Thyroid gland (tissue), 4 donors: ENCODE measurements around the gene LRRIQ4. TPM values are rescaled to one million over a fixed set of nuclear protein-coding genes. Genes with fewer than 3 reads are reported as not detected.

ENCODE experiments used
- DNase-seq, 2 donors: peaks; one replicate each; pipeline ENCODE4 v3.0.0-alpha.2; 2019
- H3K27ac ChIP-seq, 3 donors: fragments of 200-600 bp; sonication (generic); 1 replicate in 2 of 3; 2 replicates in 1 of 3; pipeline ENCODE4 v1.5.1; 2016 to 2019; ENCODE audit warnings: mild to moderate bottlenecking in 1 of 3, moderate library complexity in 1 of 3
- H3K27me3 ChIP-seq: fragments of 200-600 bp; sonication (generic); one replicate; pipeline ENCODE4 v1.5.1; 2019
- H3K36me3 ChIP-seq, 2 donors: fragments of 200-600 bp; sonication (generic); one replicate each; pipeline ENCODE4 v1.5.1; 2016 to 2019
- H3K4me1 ChIP-seq, 2 donors: fragments of 200-600 bp; sonication (generic); one replicate each; pipeline ENCODE4 v1.5.1; 2017 to 2019
- H3K4me3 ChIP-seq, 3 donors: fragments of 200-600 bp; sonication (generic); replicated peaks in 1 of 3; 1 replicate in 2 of 3; 2 replicates in 1 of 3; pipeline ENCODE4 v1.5.1; 2016; ENCODE audit warnings: mild to moderate bottlenecking in 1 of 3
- H3K9me3 ChIP-seq: fragments of 200-600 bp; sonication (generic); one replicate; pipeline ENCODE4 v1.5.1; 2017
- CTCF ChIP-seq, 6 experiments: fragments of 200-600 bp in 3 of 6; fragments of 450-650 bp in 3 of 6; sonication (generic) in 3 of 6; IDR thresholded peaks; one replicate each; pipeline ENCODE4 v1.5.1; 2016 to 2019; ENCODE audit warnings: antibody characterized with exemption in 6 of 6, mild to moderate bottlenecking in 2 of 6, inconsistent platforms in 1 of 6, moderate library complexity in 1 of 6
- POLR2A ChIP-seq, 2 donors: fragments of 450-650 bp; IDR thresholded peaks; one replicate each; pipeline ENCODE4 v1.6.1; 2017; ENCODE audit warnings: antibody characterized with exemption in 2 of 2, mild to moderate bottlenecking in 2 of 2, moderate library complexity in 1 of 2
- WGBS, 2 donors: methylation state at CpG; one replicate each; pipeline ENCODE4 v1.1.5; 2017; 5-methylcytosine and 5-hydroxymethylcytosine counted together
- intact Hi-C: fragments of 100-400 bp; cut with DNase I; formaldehyde crosslinking; loops from one replicate; pipeline ENCODE4 v1.15.1; 2023
- total RNA-seq, 4 donors: library from RNA; depleted of rRNA; stranded (reverse); fragments of >200 nt; gene quantifications; one replicate each; pipeline ENCODE4 v1.2.3, GENCODE V29; 2016

Gene LRRIQ4
- total RNA-seq, 4 donors from 2014 or later = 0.29 TPM; not detected in 3

- peak; percentile 27 to 46 for DNase-seq
- no peak overlapping the region for H3K4me3 ChIP-seq
- intact Hi-C loops = no loop called here
- TF ChIP-seq CTCF (IDR thresholded peaks at IDR 0.05) (no peak), POLR2A (IDR thresholded peaks at IDR 0.05) (no peak)
- H3K27me3 ChIP-seq = no peaks in the 10 kb centered on the region
- no peaks in the 10 kb centered on the region for H3K9me3 ChIP-seq
- no peak overlapping the region for H3K27ac ChIP-seq
- no peaks in the 10 kb centered on the region for H3K4me1 ChIP-seq
- WGBS, 2 donors = 39 to 43% methylated on average over 4 of the region's 4 CpGs
- no peaks in the 10 kb centered on the region for H3K36me3 ChIP-seq
These were observed 28.5 kb downstream of the LRRIQ4 start for GRCh38 chr3:169841171-169841570.

- no peak overlapping the region for H3K4me3 ChIP-seq
- TF ChIP-seq POLR2A (IDR thresholded peaks at IDR 0.05) (no peak), CTCF (IDR thresholded peaks at IDR 0.05) (no peak)
- no peaks in the 10 kb centered on the region for H3K4me1 ChIP-seq
- no peaks in the 10 kb centered on the region for H3K36me3 ChIP-seq
- H3K27ac ChIP-seq = no peak overlapping the region
- intact Hi-C loops = no loop called here
- WGBS, 2 donors = 63 to 71% methylated on average over 3 of the region's 3 CpGs
- DNase-seq = no peak
- H3K27me3 ChIP-seq = no peaks in the 10 kb centered on the region
- H3K9me3 ChIP-seq = no peaks in the 10 kb centered on the region
These were observed 30.3 kb downstream of the LRRIQ4 start for GRCh38 chr3:169842960-169843359.

- WGBS, 2 donors = 90 to 95% methylated on average over 11 of the region's 11 CpGs
- H3K9me3 ChIP-seq = no peaks in the 10 kb centered on the region
- no peaks in the 10 kb centered on the region for H3K36me3 ChIP-seq
- no peaks in the 10 kb centered on the region for H3K27me3 ChIP-seq
- no peak overlapping the region for H3K4me3 ChIP-seq
- no peak for DNase-seq
- no peak for TF ChIP-seq POLR2A (IDR thresholded peaks at IDR 0.05)
- no peak for TF ChIP-seq CTCF (IDR thresholded peaks at IDR 0.05)
- intact Hi-C loops = no loop called here
- no peak overlapping the region for H3K27ac ChIP-seq
- no peaks in the 10 kb centered on the region for H3K4me1 ChIP-seq
These were observed 34.0 kb downstream of the LRRIQ4 start for GRCh38 chr3:169846458-169847193.

- H3K27ac ChIP-seq = no peak overlapping the region
- no peaks in the 10 kb centered on the region for H3K4me1 ChIP-seq
- no peaks in the 10 kb centered on the region for H3K36me3 ChIP-seq
- intact Hi-C loops = no loop called here
- TF ChIP-seq CTCF (IDR thresholded peaks at IDR 0.05) (no peak), POLR2A (IDR thresholded peaks at IDR 0.05) (no peak)
- no peak for DNase-seq
- H3K27me3 ChIP-seq = no peaks in the 10 kb centered on the region
- no peak overlapping the region for H3K4me3 ChIP-seq
- WGBS, 2 donors = 47 to 61% methylated on average over 4 of the region's 4 CpGs
- no peaks in the 10 kb centered on the region for H3K9me3 ChIP-seq
These were observed 35.2 kb downstream of the LRRIQ4 start for GRCh38 chr3:169847896-169848295.

GRCh38 chr3:169848741-169849140, 36.1 kb downstream of the LRRIQ4 start:
- 96 to 99% methylated on average over 3 of the region's 3 CpGs for WGBS, 2 donors
- Histone ChIP-seq H3K27me3 (no peaks in the 10 kb centered on the region), H3K27ac (no peak overlapping the region), H3K9me3 (no peaks in the 10 kb centered on the region), H3K36me3 (no peaks in the 10 kb centered on the region), H3K4me1 (no peaks in the 10 kb centered on the region), H3K4me3 (no peak overlapping the region)
- intact Hi-C loops = no loop called here
- DNase-seq = no peak
- TF ChIP-seq CTCF (IDR thresholded peaks at IDR 0.05) (no peak), POLR2A (IDR thresholded peaks at IDR 0.05) (no peak)
